ENCODE measurements around the gene TRIOBP. TPM values are rescaled to one million over a fixed set of nuclear protein-coding genes. Genes with fewer than 3 reads are reported as not detected.
"Not testable (repeated sequence)": the region's sequence is repeated elsewhere in the genome, so short reads cannot be mapped to it uniquely, and the experiment has no call there.

TRIOBP gene
- total RNA-seq, 2 experiments from 2014 or later: 41.4 to 44.4 TPM

DNA sequence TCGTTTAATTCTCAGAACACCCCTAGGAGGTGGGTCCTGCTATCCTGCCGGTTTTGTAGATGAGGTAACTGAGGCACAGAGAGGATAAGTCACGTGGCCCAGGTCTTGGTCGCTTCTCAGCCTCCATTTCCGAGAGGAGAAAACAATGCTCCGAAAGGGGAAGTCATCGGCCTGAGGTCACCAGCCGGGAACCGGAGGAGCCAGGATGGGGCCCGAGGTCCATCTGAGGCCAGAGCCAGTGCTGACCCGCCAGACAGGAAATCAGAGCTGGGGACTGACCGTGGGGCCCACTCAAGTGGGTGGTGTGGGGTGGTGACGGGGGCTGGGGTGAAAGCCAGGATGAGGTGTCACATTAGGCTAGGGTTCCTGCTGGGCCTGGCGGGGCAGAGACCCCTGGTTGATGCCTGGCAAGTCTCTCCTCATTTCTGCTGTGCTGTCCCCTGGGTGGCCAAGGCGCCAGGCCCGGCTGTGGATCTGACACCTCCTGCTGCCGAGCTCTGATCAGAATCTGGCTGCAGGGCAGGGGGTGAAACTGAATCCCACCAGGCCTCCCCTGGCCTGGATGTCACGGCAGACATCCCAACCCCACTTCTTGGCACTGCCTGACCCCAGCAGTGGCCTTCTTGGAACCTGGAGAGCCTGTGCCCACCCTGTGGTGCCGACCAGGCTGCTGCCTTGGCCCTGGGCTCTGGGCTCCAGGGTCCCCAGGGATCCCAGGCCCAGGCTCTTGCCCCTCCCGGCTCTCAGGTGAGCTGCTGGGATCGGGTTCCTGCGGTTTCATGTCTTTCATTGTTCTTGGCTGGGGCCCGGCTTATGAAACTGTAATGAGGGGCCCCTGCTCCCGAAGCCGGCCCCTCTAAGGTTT, 12.0 kb downstream of the TRIOBP start:
- Mint-ChIP-seq H3K4me3 (no peak overlapping the region), H3K27me3 (no peaks in the 10 kb centered on the region), H3K27ac (no peak overlapping the region), H3K9me3 (no peaks in the 10 kb centered on the region), H3K4me1 (peaks cover 2% of the 10 kb centered on the region), H3K36me3 (peaks cover 3% of the 10 kb centered on the region)
- DNase-seq (no peak), ATAC-seq (ENCODE audit: low read depth) (no peak)
- POLR2A ChIA-PET: no interaction called here

DNA sequence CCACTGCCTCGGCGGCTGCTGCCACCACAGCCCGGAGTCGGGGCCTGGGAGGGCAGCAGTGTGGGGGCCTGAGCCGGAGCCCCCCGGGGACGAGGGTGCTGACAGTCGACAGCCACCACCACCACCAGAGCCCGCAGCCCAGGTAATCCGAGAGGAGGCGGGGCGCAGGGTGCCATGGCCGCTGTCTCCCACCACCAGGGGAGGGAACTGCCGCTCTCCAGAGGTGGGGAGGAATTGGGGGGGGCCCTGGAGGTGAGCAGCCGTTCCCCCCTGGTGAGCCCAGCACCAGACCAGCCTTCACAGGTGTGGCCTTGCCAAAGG, 12.6 kb downstream of the TRIOBP start:
- Mint-ChIP-seq H3K27ac (no peak overlapping the region), H3K36me3 (peaks cover 3% of the 10 kb centered on the region), H3K4me3 (no peak overlapping the region), H3K27me3 (no peaks in the 10 kb centered on the region), H3K9me3 (no peaks in the 10 kb centered on the region), H3K4me1 (peaks cover 2% of the 10 kb centered on the region)
- POLR2A ChIA-PET: no interaction called here
- no peak for ATAC-seq (ENCODE audit: low read depth)
- no peak for DNase-seq

DNA sequence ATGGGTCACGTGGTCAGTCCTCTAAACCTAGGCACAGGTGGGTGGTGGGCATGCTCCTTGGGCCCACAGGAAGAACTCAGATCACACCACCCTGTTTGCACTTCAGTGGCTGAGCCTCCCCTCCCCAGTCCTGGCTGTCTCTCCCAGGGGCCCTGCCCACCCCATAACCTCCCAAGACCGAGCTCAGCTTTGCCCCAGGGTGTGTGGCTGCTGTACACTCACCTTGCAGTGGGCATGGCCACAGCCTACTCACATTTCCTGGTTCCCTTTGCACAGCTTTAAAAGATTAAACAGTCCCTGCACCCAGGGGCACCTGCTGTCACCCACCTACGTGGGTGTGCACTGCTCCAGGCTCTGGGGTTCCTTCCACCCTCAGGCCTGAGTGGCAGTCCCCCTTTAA, 13.8 kb downstream of the TRIOBP start:
- Mint-ChIP-seq H3K9me3 (no peaks in the 10 kb centered on the region), H3K4me3 (no peak overlapping the region), H3K36me3 (peaks cover 1% of the 10 kb centered on the region), H3K27ac (peak overlapping the region; percentile 21), H3K27me3 (no peaks in the 10 kb centered on the region), H3K4me1 (peaks cover 2% of the 10 kb centered on the region)
- ATAC-seq (ENCODE audit: low read depth): no peak
- DNase-seq: no peak
- POLR2A ChIA-PET: no interaction called here

GRCh38 chr22:37711490-37711889, 14.6 kb downstream of the TRIOBP start:
- H3K36me3 Mint-ChIP-seq: peaks cover 2% of the 10 kb centered on the region
- H3K27ac Mint-ChIP-seq: no peak overlapping the region
- DNase-seq (no peak), ATAC-seq (ENCODE audit: low read depth) (no peak)
- POLR2A ChIA-PET: no interaction called here
- H3K9me3 Mint-ChIP-seq: no peaks in the 10 kb centered on the region
- no peak overlapping the region for H3K4me3 Mint-ChIP-seq
- no peaks in the 10 kb centered on the region for H3K4me1 Mint-ChIP-seq
- no peaks in the 10 kb centered on the region for H3K27me3 Mint-ChIP-seq

DNA sequence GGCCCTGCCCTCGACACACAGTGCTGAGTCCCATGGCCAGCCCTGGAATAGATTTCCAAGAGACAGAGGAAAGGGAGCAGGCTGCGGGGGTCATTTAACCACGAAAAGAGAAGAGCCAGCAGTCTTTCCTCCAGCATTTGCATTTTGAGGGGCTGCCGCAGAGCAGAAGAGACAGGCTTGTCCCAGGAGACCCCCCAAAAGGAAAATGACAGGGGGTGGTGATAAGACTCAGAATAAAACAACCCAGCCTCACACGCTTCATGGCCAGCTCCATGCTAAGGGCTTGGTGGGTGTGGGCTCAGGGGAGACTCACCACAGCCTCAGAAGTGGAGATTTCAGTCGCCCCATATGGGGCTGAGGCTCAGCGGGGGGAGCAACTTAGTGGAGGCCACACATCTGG, 16.9 kb downstream of the TRIOBP start:
- peaks cover 9% of the 10 kb centered on the region for H3K36me3 Mint-ChIP-seq
- no peak overlapping the region for H3K4me3 Mint-ChIP-seq
- POLR2A ChIA-PET: no interaction called here
- ATAC-seq (ENCODE audit: low read depth): no peak
- no peaks in the 10 kb centered on the region for H3K27me3 Mint-ChIP-seq
- H3K9me3 Mint-ChIP-seq: no peaks in the 10 kb centered on the region
- no peak overlapping the region for H3K27ac Mint-ChIP-seq
- H3K4me1 Mint-ChIP-seq: no peaks in the 10 kb centered on the region
- no peak for DNase-seq

DNA sequence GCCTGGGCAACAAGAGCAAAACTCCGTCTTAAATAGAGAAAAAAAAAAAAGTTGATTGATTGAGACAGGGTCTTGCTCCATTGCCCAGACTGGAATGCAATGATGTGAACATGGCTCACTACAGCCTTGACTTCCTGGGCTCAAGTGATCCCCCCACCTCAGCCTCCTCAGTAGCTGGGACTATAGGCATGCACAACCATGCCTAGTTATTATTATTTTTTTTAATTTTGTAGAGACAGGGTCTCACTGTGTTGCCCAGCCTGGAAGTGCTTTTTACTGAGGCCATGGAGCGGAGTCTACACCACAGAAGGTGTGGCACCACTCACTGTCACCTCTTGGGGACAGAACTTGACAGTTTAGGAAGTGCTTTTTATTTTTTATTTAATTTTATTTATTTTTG, 17.8 kb downstream of the TRIOBP start:
- Mint-ChIP-seq H3K27ac (no peak overlapping the region), H3K4me3 (no peak overlapping the region), H3K36me3 (peaks cover 9% of the 10 kb centered on the region), H3K9me3 (no peaks in the 10 kb centered on the region), H3K27me3 (no peaks in the 10 kb centered on the region), H3K4me1 (no peaks in the 10 kb centered on the region)
- POLR2A ChIA-PET: no interaction called here
- DNase-seq (no peak), ATAC-seq (ENCODE audit: low read depth) (no peak)

GRCh38 chr22:37715760-37716159, 18.9 kb downstream of the TRIOBP start:
- POLR2A ChIA-PET: no interaction called here
- Mint-ChIP-seq H3K27ac (no peak overlapping the region), H3K36me3 (peaks cover 8% of the 10 kb centered on the region), H3K4me3 (no peak overlapping the region), H3K9me3 (no peaks in the 10 kb centered on the region), H3K4me1 (peaks cover 2% of the 10 kb centered on the region), H3K27me3 (no peaks in the 10 kb centered on the region)
- no peak for ATAC-seq (ENCODE audit: low read depth)
- DNase-seq: no peak

DNA sequence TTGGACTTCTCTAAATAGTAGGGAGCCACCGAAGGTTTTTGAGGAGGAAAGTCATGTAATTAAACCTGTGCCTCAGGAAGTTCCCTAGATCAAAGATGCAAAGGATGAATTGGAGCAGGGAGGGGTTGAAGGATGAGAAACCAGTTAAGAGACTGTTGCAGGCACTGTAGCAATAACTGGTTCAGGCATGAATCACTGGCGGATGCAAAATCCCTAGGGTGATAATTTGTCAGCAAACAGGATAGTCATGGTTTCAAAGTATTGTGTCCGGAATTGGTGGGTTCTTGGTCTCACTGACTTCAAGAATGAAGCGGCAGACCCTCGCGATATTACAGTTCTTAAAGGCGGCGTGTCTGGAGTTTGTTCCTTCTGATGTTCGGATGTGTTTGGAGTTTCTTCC, 19.9 kb downstream of the TRIOBP start:
- Mint-ChIP-seq H3K9me3 (no peaks in the 10 kb centered on the region), H3K36me3 (peaks cover 8% of the 10 kb centered on the region), H3K4me3 (no peak overlapping the region), H3K27me3 (no peaks in the 10 kb centered on the region), H3K27ac (no peak overlapping the region), H3K4me1 (peaks cover 2% of the 10 kb centered on the region)
- ATAC-seq (ENCODE audit: low read depth) (no peak), DNase-seq (no peak)
- POLR2A ChIA-PET: no interaction called here

- H3K9me3 Mint-ChIP-seq; ATAC-seq (ENCODE audit: low read depth); H3K4me3 Mint-ChIP-seq; H3K36me3 Mint-ChIP-seq; H3K27me3 Mint-ChIP-seq; DNase-seq; H3K4me1 Mint-ChIP-seq; POLR2A ChIA-PET; H3K27ac Mint-ChIP-seq: not testable (repeated sequence)
These were observed 20.4 kb downstream of the TRIOBP start for GRCh38 chr22:37717235-37717634.

GRCh38 chr22:37717746-37718305, 21.0 kb downstream of the TRIOBP start:
- H3K4me3 Mint-ChIP-seq; H3K27me3 Mint-ChIP-seq; POLR2A ChIA-PET; H3K4me1 Mint-ChIP-seq; DNase-seq; H3K27ac Mint-ChIP-seq; H3K36me3 Mint-ChIP-seq; H3K9me3 Mint-ChIP-seq; ATAC-seq (ENCODE audit: low read depth): not testable (repeated sequence)

- ATAC-seq (ENCODE audit: low read depth): no peak
- Mint-ChIP-seq H3K27ac (no peak overlapping the region), H3K9me3 (no peaks in the 10 kb centered on the region), H3K36me3 (no peaks in the 10 kb centered on the region), H3K27me3 (no peaks in the 10 kb centered on the region), H3K4me3 (no peak overlapping the region), H3K4me1 (peaks cover 4% of the 10 kb centered on the region)
- DNase-seq: no peak
- POLR2A ChIA-PET: no interaction called here
These were observed 28.8 kb downstream of the TRIOBP start for GRCh38 chr22:37725551-37726240.

- no peaks in the 10 kb centered on the region for H3K36me3 Mint-ChIP-seq
- H3K27me3 Mint-ChIP-seq: no peaks in the 10 kb centered on the region
- H3K27ac Mint-ChIP-seq: no peak overlapping the region
- ATAC-seq (ENCODE audit: low read depth) (peak; percentile 58), DNase-seq (no peak)
- peaks cover 4% of the 10 kb centered on the region for H3K4me1 Mint-ChIP-seq
- no peaks in the 10 kb centered on the region for H3K9me3 Mint-ChIP-seq
- no peak overlapping the region for H3K4me3 Mint-ChIP-seq
- POLR2A ChIA-PET: no interaction called here
These were observed 29.5 kb downstream of the TRIOBP start for GRCh38 chr22:37726241-37726887.

GRCh38 chr22:37728620-37729019, 31.8 kb downstream of the TRIOBP start:
- POLR2A ChIA-PET: no interaction called here
- Mint-ChIP-seq H3K36me3 (no peaks in the 10 kb centered on the region), H3K27ac (no peak overlapping the region), H3K27me3 (no peaks in the 10 kb centered on the region), H3K4me3 (no peak overlapping the region), H3K4me1 (peaks cover 4% of the 10 kb centered on the region), H3K9me3 (no peaks in the 10 kb centered on the region)
- ATAC-seq (ENCODE audit: low read depth) (no peak), DNase-seq (no peak)

Measured in activated naive CD8-positive, alpha-beta T cell treated with anti-CD3 and anti-CD28 coated beads, Interleukin-2, amount 10 ng/mL, durations not matched to agents 7 days and 5 days (primary cell).